GM06990 (cell line): ENCODE data around the gene HSPA12A.
"Not testable (repeated sequence)": the region's sequence is repeated elsewhere in the genome, so short reads cannot be mapped to it uniquely, and the experiment has no call there.

ENCODE experiments used
- DNase-seq: peaks from one replicate; pipeline ENCODE4 v3.0.0-alpha.2; 2011; ENCODE audit not compliant: insufficient read length; ENCODE audit errors: extremely low read depth
- H3K27me3 ChIP-seq: replicated peaks from 2 replicates; pipeline ENCODE4 v1.6.0; 2011; ENCODE audit warnings: low read length; ENCODE audit not compliant: control insufficient read depth, insufficient read depth
- H3K36me3 ChIP-seq: 2 replicates; pipeline ENCODE4 v1.5.1; 2011; ENCODE audit warnings: low read length; ENCODE audit not compliant: control insufficient read depth, insufficient read depth
- H3K4me3 ChIP-seq: replicated peaks from 2 replicates; pipeline ENCODE4 v1.5.1; 2011; ENCODE audit warnings: low read depth, mild to moderate bottlenecking, control low read depth, low read length
- TF ChIP-seq, protein P1 (sequence below): IDR thresholded peaks from 2 replicates; pipeline ENCODE4 v1.5.1; 2011; ENCODE audit warnings: low read length, control low read depth, mild to moderate bottlenecking, inconsistent platforms; ENCODE audit not compliant: insufficient read depth, poor library complexity, severe bottlenecking

Gene HSPA12A

DNA sequence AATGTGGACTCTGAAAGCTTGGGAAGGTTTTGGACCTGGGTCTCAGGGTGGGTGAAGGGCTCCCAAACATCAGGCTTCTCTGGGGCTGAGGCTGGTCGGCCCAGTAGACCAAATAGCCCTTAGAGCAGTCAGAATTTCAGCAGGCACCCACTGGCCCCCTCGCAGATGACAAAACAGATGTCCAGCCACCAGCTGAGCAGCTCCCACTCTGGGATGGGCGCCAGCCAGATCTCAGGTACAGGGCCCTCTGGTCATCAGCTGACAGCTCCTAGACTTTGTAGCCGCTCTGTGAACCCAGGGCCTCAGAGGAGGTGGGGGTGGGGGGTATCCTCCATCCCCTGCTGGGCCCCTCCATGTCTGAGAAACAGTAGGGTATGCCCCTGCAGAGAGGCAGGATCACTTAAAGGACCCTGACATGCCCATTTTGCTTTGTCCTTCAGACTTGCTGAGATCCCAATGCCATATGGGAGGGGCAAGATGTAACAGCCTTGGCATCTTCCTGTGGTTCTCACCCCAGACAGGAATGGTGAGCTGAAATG is 26.5 kb downstream of the HSPA12A start:
- H3K36me3 ChIP-seq = no peaks in the 10 kb centered on the region
- TF ChIP-seq, protein P1, sequence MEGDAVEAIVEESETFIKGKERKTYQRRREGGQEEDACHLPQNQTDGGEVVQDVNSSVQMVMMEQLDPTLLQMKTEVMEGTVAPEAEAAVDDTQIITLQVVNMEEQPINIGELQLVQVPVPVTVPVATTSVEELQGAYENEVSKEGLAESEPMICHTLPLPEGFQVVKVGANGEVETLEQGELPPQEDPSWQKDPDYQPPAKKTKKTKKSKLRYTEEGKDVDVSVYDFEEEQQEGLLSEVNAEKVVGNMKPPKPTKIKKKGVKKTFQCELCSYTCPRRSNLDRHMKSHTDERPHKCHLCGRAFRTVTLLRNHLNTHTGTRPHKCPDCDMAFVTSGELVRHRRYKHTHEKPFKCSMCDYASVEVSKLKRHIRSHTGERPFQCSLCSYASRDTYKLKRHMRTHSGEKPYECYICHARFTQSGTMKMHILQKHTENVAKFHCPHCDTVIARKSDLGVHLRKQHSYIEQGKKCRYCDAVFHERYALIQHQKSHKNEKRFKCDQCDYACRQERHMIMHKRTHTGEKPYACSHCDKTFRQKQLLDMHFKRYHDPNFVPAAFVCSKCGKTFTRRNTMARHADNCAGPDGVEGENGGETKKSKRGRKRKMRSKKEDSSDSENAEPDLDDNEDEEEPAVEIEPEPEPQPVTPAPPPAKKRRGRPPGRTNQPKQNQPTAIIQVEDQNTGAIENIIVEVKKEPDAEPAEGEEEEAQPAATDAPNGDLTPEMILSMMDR = no peak
- H3K4me3 ChIP-seq = no peak overlapping the region
- H3K27me3 ChIP-seq = no peaks in the 10 kb centered on the region; the same call in 1 of the 2 replicates
- no peak for DNase-seq

DNA sequence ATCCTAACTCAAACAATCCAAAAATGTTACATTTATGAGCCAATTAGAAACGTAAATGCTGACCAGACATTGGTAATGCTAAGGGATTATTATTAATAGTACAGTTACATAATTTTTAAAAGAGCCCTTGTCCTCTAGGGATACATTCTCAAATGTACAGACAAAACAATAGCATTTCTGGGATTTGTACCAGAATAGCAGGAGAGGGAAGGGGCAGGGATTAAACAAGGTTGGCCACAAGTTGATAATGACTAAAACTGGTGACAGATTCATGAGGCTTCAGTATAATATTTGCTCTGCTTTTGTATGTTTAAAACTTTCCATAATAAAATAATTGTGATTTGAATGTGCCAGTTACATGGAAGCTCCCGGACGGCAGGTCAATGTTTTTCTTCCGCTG is 27.0 kb downstream of the HSPA12A start:
- Histone ChIP-seq H3K4me3 (no peak overlapping the region), H3K36me3 (no peaks in the 10 kb centered on the region), H3K27me3 (no peaks in the 10 kb centered on the region; the same call in 1 of the 2 replicates)
- TF ChIP-seq, protein P1 = no peak
- no peak for DNase-seq

DNA sequence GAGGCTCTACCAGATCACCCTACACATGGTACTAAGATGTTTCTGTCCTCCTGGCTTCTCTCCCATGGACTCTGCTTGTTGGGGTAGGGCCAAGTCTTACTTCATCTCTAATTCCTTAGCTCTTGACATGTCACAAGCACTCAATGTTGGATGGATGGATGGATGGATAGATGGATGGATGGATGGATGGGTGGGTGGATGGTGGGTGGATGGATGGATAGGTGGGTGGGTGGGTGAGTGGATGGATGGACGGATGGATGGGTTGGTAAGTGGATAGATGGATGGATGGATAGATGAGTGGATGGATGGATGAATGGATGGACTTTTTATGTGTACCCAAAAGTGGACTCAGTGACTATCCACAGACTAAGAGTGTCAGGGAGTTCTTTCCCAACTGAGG is 28.5 kb downstream of the HSPA12A start:
- no peaks in the 10 kb centered on the region; the same call in 1 of the 2 replicates for H3K27me3 ChIP-seq
- TF ChIP-seq, protein P1 = no peak
- no peaks in the 10 kb centered on the region for H3K36me3 ChIP-seq
- DNase-seq = no peak
- H3K4me3 ChIP-seq = no peak overlapping the region

DNA sequence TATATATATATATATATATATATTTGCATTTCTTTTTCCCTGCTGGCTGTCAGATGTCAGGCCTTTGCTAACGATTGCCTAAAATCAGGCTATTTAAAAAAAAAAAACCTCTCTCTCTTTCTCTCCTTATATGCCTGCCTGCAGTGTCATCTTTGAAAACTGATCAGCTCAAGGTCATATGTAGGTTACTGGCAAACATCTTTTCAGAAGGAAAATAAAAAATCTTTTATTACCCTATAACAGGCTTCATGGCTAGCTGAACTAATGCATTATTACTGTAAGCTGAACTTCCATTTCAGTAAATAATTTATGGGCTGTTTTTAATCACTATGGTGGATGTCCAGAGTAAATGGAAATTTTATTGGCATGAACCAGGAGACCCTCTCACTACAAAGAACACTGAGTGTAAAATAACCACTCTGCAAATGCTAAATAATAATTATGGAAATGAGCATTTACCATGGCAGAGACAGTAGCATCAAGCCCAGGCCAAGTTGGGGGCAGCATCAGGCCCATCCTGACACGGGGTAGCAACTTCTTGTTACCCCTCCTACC is 29.3 kb downstream of the HSPA12A start:
- Histone ChIP-seq H3K36me3 (no peaks in the 10 kb centered on the region), H3K27me3 (no peaks in the 10 kb centered on the region; the same call in 1 of the 2 replicates), H3K4me3 (no peak overlapping the region)
- TF ChIP-seq, protein P1 = no peak
- DNase-seq = no peak

DNA sequence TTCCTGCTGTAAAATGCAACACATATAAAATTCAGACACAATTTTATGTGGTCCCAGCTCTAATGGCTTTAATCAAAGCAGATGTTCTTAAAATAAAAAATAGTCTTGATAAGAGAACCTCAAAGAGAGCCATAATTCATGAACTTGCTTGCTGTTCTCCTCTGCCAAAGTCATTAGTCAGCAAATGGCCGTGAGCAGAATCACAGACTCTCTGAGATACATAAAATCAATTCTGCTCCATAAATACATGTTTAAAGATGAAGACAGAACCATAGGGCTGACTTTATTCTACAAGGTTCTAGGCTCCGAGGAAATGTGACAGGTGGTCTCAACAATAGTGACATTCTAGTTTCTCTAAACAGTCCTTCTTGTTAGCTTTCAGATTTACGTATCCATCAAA is 29.8 kb downstream of the HSPA12A start:
- Histone ChIP-seq H3K36me3 (no peaks in the 10 kb centered on the region), H3K4me3 (no peak overlapping the region), H3K27me3 (no peaks in the 10 kb centered on the region; the same call in 1 of the 2 replicates)
- TF ChIP-seq, protein P1 = no peak
- DNase-seq = no peak

DNA sequence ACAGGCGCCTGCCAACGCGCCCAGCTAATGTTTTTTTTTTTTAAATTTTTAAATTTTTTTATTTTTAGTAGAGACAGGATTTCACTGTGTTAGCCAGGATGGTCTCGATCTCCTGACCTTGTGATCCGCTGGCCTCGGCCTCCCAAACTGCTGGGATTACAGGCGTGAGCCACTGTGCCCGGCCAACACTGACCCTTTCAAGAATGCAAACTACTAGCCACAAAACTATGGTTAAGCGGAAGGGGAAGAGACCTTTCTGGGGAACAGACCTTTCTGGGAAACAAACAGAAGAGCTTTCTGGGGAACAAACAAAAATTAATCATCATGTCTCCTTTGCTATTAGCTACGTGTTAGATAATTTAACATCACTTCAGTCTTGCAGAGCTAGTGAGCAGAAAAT is 30.6 kb downstream of the HSPA12A start:
- H3K4me3 ChIP-seq, H3K36me3 ChIP-seq, DNase-seq, H3K27me3 ChIP-seq: not testable (repeated sequence)
